Measurements from ENCODE around the gene TRIAP1.

Gene TRIAP1

DNA sequence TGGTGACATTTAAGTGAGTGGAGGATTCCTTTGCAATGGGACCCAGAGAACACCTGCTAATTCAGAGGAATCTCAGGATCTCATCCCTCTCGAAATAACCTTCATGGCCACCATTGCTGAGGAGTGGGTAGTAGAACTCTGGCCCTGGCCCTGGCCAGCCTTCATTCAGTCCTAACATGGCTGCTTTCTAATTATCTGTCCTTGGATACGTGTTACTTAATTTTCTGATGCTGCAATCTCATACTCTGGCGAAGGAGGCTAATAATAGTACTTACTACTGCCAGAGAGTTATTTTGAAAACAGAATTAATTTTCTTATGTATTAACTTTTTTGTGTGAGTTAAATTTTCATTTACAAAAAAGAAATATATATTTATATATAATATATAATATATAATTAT, 20.4 kb downstream of the TRIAP1 start:
- no peak for DNase-seq

DNA sequence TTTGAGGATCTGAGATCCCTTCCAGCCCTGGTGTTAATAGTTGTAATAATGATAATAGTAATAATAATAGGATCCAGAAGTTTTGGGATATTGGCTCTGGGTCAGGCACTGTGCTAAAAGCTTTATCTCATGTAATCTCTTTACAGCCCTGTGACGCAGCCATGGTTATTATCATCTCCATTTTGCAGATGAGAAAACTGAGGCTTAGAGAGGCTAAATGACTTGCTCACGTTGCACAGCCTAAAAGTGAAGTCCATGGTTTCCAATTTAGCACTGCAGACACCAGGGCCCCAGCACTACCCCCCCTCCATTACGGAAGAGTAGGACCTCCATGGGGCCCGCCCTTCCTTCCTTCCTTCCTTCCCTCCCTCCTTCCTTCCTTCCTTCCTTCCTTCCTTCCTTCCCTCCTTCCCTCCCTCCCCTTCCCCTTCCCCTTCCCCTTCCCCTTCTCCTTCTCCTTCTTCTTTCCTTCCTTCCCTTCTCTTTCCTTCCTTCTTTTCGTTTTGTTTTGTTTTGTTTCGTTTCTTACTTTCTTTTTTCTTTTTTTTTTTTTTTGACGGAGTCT, 23.2 kb downstream of the TRIAP1 start:
- no peak for DNase-seq

DNA sequence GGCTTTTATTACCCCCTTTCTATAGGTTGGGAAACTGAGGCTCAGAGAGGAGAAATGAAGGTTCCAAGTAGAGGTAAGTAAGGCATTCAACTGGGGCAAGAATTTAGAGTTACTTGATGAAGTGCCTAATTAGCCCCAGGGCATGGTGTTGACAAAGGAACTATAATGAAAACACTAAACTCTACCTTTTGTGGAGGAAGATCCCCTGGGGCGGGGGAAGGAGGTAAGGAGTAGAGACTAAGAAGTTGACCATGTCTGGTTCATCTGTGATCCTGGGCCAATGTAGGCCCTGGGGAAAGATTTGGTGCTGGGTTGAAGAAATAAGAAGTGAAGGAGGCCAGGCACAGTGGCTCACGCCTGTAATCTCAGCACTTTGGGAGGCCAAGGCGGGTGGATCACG, 24.5 kb downstream of the TRIAP1 start:
- no peak for DNase-seq

DNA sequence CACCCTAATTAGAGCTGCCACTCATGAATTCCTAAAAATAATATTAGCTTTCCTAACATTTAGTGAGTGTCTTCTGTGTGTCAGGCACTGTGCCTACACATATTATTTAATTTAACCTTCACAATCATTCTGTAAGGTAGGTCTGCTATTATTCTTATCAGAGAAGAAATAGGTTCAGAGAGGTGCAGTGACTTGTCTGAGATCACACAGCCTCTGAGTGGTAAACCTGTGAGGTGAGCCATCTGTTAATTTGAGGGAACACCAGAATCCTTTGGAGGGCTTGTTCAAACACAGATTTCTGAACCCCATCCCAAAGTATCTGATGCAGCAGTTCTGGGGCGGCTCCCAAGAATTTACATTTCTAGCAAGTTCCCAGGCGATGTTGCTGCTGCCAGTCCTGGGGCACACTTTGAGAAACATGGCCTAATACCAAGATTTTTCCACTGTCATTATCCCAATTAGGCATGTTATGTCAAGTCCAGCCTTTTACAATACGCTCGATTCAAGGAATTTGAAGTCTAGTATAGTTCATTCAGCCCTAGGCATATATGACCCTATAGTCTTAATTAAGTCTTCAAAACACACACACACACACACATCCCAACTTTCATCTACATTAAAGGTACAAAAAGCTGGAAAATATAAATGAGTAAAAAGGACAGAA, 28.1 kb downstream of the TRIAP1 start:
- no peak for DNase-seq

DNA sequence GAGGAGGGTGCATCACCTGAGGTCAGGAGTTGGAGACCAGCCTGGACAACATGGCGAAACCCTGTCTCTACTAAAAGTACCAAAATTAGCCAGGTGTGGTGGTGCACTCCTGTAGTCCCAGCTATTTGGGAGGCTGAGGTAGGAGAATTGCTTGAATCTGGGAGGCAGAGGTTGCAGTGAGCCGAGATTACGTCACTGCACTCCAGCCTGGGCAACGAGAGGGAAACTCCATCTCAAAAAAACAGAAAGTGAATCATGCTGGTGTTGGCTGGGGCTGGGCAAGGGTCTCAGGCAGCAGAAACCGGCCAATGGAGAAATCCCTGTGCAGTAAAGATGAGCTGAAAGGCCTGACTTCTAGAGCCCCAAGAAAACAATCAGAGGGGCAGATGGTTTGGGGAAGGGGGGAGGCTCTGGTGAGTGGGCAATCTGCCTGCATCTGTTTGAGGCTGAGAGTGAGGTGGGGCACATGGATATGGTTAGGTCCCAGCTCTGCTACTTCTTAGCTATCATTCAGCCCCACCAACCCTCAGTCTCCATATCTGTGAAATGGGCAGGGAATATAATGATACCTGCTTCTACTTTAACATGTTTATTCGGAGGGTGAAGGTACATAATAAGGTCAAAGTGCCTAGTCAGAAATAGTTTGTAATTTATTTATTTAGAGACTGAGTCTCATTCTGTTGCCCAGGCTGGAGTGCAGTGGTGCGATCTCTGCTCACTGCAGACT, 29.5 kb downstream of the TRIAP1 start:
- DNase-seq: no peak

DNA sequence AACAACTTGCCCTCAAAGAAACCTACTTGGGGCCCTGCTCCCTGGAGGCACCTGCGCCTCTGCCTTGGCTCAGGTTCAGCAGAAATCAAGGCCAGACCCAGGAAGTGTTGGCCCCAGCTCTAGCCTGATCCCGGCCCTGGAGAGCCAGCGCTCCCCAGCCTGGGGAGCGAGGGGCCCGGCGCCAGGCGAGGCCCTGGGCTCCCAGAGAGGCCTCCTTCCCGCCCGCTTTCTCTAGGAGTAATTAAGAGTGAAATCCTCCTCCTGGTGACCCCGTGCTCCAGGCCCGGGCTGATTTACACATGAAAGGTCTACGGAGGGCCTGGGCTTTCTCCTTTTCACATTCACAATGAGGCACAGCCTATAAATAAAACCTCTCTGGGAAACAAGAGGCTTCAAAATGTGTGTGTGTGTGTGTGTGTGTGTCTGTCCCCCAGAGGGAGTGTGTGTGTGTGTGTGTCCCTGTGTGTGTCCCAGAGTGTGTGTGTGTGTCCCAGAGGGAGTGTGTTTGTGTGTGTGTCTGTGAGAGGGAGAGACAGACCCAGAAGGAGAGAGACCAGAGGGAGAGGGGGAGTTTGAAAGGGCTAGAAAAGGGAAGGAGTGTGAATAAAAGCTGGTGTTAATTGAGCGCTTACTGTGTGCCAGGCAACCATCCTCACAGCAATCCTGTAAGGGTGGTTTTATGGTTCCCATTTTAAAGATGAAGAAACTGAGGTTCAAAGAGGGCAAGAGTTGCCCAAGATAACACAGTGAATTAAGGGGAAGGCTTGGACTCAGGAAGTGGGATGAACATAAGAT, 32.1 kb downstream of the TRIAP1 start:
- no peak for DNase-seq

DNA sequence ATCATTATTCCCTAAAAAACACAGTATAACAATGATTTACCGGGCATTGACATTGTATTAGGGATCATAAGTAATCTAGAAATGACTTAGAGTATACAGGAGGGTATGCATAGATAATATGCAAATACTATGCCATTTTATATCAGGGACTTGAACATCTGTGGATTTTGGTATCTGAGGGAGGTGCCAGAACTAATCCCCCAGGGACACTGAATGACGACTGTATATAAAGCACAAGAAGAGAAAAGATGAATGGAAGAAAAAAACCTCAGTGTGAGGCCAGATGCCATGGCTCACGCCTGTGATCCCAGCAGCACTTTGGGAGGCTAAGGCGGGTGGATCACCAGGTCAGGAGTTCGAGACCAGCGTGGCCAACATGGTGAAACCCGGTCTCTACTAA, 33.8 kb downstream of the TRIAP1 start:
- no peak for DNase-seq

DNA sequence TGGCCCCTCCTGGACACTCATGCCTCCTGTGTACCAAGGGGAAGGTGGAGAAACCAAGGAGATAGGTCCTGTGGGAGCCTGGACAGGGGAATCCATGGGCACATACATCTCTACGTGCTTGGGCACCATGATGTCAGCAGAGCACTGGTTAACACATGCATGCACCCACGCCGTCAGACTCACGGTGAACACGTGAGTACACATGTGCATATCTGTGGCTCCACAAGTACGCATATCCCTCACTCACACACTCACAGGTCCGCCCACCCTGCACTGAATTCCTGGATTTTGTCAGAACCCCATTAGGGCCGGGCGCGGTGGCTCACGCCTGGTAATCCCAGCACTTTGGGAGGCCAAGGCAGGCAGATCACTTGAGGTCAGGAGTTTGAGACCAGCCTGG, 37.4 kb downstream of the TRIAP1 start:
- no peak for DNase-seq

DNA sequence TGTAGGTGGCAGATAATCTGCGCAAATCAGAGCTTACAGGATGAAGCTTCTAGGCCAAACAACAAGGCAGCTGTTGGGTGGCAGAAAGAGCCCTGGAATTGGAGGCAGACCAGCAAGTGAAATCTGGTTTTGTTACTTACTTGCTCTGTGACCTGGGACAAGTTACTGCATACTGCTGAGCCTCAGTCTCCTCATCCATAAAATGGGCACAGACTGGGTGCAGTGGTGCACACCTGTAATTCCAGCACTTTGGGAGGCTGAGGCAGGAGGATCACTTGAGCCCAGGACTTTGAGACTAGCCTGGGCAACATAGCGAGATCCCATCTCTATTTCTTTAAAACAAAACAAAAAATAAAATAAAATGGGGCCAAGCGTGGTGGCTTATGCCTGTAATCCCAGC, 39.6 kb downstream of the TRIAP1 start:
- no peak for DNase-seq

DNA sequence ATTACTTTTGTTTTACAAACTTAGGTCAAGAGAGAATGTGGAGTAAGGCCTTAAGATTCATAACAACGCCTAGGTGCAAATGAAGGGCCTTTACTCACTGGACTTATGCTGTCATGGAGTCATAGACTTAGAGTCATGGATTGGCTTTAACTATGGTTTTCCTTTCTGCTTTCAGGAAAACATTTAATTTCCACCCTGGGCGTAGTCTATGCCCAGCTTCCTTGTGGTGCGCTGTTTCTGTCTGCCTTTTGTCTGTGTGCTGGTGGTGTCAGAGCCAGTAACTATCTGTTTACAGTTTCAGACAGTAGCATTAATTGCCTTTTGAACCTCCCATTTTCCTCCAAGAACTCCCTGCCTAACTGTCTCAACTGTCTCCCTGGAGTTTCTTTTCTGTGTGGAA, 40.1 kb downstream of the TRIAP1 start:
- no peak for DNase-seq

DNA sequence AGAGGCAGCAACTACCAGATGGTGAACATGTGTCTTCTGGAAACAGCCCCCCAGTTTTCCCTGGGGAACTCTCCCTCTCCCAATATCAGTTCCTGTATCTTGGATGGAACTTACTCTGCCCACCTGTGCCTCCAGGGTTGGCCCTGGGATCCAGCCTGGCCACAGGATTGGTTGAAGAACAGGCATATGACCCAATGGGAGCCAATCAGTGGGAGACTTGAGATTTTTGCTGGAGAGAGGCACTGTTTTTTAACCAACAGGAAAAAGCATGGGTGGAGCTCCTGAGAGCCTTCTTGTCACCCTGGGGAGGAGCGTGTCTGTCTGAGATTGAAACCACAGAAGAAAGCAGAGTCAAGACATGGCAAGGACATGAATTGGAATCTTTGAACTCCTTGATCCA, 41.9 kb downstream of the TRIAP1 start:
- no peak for DNase-seq

DNA sequence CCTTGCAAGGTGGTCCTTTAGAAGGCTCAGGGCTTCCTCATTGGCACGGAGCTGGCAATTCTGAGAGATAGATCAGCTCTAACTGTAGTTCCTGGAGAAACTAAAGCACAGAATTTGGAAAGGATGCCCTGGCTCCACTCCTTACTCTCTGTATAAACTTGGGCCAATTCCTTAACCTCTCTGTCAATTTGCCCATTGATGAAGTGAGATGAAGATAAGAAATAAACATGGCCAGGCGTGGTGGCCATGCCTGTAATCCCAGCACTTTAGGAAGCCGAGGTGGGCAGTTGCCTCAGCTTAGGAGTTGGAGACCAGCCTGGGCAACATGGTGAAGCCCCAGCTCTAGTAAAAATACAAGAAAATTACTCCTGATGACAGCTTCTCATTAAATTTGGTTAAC, 42.3 kb downstream of the TRIAP1 start:
- no peak for DNase-seq

DNA sequence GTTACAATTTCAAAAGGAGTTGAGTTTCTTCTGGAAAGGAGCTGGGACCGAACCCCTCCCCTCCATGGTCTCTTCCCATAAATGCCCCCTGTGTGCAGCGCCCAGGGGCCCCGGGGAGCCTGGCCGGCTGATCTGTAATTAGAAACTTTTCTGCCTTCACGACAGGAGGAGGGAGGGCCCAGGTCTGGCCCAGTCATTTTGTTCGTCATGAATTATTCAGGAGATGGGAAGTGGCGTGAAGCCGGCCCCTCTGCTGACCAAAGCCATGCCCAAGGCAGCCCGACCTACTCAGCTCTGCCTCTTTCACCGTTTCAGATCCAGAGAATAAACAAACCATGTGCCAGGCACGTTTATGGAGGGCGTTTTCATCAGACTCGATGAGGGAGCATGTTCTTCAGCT, 44.0 kb downstream of the TRIAP1 start:
- no peak for DNase-seq

DNA sequence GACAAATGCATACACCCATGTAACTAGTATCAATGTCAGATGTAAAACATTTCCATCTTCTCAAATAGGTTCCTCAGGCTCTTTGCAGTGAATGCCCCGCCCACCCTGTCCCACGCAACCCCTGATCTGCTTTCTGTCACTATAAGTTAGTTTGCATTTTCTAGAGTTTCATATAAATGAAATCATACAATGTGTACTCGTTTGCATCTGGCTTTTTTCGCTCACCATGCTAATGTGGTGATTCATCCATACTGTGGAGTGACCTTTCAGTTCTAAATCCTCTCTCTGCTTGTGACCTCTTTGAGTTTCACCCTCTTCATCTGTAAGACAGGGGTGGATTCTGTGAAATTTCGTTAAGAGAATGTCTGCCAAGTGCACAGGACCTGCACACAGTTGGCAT, 46.7 kb downstream of the TRIAP1 start:
- no peak for DNase-seq

DNA sequence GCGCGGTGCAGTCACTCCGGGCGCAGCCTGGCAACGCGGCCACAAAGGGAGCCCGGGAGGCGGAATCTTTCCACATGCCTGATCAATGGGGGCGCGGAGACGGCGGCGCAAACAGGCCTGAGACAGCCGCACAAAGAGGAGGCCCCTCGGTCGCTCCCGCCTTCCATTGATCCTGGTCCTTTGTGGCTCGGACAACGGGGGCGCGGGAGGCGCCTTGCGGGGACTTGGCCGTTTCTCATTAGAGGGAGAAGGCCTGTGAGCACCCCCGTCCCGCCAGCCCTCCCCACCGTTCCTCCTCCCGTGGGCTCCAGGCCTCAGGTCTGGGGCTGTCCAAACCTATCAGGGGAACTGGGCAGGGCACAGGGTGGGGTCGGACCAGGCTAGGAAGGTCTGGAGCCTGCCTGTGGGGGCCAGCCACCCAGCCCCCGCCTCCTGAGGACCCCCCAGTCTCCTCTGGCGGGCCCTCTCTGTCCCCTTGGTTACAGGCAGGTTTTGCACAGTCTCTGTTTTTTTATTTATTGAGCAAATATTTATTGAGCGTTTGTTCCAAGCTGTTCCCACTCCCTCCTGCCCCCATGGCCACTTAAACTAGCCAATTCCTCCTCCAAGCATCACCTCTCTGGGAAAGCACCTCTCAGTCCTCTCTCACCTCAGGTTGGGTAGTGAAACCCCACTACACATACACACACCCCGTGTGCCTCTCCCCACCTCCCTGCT, 48.2 kb downstream of the TRIAP1 start:
- DNase-seq: no peak

DNA sequence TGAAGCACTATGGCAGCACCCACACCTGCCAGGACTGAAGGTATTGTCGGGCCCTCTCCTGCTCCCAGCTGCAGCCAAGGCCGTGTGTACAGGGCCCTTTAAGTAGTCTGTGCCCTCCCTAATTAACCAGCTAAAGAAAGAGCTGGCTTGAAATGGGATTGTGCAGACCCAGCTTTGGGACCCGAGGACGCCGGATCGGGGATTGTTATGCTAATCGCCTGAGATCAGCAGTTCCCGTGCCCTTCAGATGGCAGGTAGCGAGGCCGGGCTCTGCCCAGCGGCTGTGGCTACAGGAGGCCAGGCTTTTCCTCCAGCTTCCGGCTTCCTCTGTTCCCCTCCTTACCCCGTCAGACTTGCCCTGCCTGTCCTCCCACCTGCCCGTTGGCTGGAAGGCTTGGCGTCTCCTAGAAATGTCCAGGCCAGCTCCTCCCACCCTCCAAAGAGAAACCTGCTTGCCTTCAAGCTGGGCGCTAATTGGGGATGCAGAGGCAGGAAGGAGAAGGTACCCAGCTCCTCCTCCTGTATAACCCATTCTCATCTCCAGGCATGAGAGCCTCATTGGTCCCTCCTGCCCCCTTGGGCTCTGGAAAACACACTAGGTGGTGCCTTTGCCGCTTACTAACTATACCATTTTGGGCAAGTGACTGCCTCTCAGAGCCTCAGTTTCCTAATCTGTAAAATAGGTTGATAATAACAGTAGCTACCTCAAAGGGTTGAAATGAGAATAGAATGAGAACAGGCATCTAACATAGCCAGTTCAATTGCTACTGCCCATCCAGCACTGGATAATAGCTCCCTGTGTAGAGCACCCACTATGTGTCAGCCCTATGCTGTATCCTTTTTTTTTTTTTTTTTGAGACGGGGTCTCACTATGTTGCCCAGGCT, 51.5 kb downstream of the TRIAP1 start:
- DNase-seq: no peak

All from activated CD8-positive, alpha-beta memory T cell treated with anti-CD3 and anti-CD28 coated beads, Interleukin-2, amount 50 U/mL, for 48 hours (primary cell).